GM18520 (cell line): ENCODE data around the gene SNED1.
A peak's percentile ranks its signal among the peaks of the same experiment; 100 is the strongest.

ENCODE experiments used
- ATAC-seq: cut with Tn5 transposase; IDR thresholded peaks from one replicate; pipeline ENCODE4 v1.9.1; 2021; ENCODE audit not compliant: unreplicated experiment

Gene SNED1

GRCh38 chr2:241020629-241021190 is 22.3 kb downstream of the SNED1 start:
- no peak for ATAC-seq

- ATAC-seq = no peak
These were observed 27.2 kb downstream of the SNED1 start for GRCh38 chr2:241025639-241026038.

GRCh38 chr2:241029599-241030332 is 31.3 kb downstream of the SNED1 start:
- ATAC-seq = no peak

GRCh38 chr2:241030333-241030680 is 31.9 kb downstream of the SNED1 start:
- no peak for ATAC-seq

GRCh38 chr2:241030883-241031282 is 32.5 kb downstream of the SNED1 start:
- ATAC-seq = no peak

GRCh38 chr2:241031436-241032165 is 33.2 kb downstream of the SNED1 start:
- ATAC-seq = no peak

GRCh38 chr2:241033336-241033987 is 35.0 kb downstream of the SNED1 start:
- no peak for ATAC-seq

GRCh38 chr2:241033994-241034393 is 35.6 kb downstream of the SNED1 start:
- ATAC-seq = no peak

GRCh38 chr2:241034490-241035141 is 36.2 kb downstream of the SNED1 start:
- no peak for ATAC-seq

- no peak for ATAC-seq
These were observed 36.9 kb downstream of the SNED1 start for GRCh38 chr2:241035142-241035817.

- no peak for ATAC-seq
These were observed 37.5 kb downstream of the SNED1 start for GRCh38 chr2:241035818-241036396.

GRCh38 chr2:241036397-241036963 is 38.1 kb downstream of the SNED1 start:
- peak; percentile 45 for ATAC-seq

- no peak for ATAC-seq
These were observed 38.6 kb downstream of the SNED1 start for GRCh38 chr2:241036964-241037421.

- no peak for ATAC-seq
These were observed 39.1 kb downstream of the SNED1 start for GRCh38 chr2:241037498-241037897.

- no peak for ATAC-seq
These were observed 40.2 kb downstream of the SNED1 start for GRCh38 chr2:241038374-241039180.

- ATAC-seq = no peak
These were observed 41.0 kb downstream of the SNED1 start for GRCh38 chr2:241039416-241039815.

- no peak for ATAC-seq
These were observed 41.8 kb downstream of the SNED1 start for GRCh38 chr2:241040081-241040803.

GRCh38 chr2:241041589-241042158 is 43.3 kb downstream of the SNED1 start:
- ATAC-seq = peak; percentile 64
